Activated T-cell treated with anti-CD3 and anti-CD28 coated beads for 48 hours (primary cell): ENCODE results near the gene MRGPRF.

Experiments
- DNase-seq: peaks from one replicate; pipeline ENCODE4 v3.0.0-alpha.2; 2020; ENCODE audit warnings: low read depth

The MRGPRF gene

DNA sequence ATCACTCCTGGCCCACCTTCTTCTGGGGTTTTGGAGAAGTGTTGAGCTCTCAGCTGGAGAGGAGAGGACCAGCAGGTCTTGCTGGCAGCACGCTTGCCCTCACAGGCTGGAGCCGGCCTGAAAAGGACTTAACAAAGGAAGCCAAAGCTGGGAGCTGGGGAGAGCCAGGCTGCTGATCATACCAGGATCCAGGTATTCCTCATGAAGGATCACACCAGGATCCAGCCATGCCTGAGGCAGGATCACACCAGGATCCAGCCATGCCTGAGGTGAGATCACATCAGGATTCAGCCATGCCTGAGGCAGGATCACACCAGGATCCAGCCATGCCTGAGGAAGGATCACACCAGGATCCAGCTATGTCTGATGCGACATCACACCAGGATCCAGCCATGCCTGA, 49.3 kb downstream of the MRGPRF start:
- no peak for DNase-seq

DNA sequence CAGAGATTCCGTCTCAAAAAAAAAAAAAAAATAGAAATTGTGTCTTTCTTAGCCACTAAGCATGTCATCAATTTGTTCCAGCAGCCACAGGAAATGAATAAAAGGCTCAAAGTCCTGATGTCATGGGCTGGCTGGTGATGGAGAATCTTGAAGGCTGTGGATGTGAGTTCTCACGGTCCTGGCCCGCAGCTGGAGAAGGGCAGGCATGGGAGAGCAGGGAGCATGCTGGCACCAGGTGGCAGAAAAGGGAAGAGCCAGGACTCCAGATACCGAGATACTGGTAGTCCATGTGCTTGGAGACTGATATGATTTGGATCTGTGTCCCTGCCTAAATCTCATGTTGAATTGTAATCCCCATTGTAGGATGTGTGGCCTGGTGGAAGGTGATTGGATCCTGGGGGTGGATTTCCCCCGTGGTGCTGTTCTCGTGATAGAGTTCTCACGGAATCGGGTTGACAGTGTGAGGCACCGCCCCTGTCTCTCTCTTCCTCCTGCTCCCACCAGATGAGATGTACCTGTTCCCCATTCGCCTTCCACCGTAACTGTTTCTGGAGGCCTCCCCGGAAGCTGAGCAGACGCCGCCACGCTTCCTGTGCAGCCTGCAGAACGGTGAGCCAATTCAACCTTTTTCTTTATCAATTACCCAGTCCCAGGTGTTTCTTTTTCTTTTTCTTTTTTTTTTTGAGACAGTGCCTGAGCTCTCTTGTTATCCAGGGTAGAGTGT, 50.4 kb downstream of the MRGPRF start:
- no peak for DNase-seq

DNA sequence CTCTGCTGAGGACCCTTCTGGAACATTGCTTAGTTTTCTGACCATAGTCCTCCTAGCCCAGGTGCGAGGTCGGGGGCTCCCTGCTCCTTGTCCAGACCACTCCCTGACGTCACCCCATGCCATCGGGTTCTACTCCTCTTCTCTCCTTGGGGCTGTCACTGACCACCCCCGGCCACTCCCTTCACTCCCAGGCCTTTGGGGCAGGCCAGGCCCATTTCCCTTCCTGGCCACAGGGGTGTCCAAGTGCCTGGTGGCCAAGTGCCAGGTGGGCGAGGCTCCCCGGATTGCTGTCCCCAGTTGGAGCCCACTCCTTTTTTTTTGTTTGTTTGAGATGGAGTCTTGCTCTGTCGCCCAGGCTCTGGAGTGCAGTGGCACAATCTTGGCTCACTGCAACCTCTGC, 51.8 kb downstream of the MRGPRF start:
- no peak for DNase-seq

DNA sequence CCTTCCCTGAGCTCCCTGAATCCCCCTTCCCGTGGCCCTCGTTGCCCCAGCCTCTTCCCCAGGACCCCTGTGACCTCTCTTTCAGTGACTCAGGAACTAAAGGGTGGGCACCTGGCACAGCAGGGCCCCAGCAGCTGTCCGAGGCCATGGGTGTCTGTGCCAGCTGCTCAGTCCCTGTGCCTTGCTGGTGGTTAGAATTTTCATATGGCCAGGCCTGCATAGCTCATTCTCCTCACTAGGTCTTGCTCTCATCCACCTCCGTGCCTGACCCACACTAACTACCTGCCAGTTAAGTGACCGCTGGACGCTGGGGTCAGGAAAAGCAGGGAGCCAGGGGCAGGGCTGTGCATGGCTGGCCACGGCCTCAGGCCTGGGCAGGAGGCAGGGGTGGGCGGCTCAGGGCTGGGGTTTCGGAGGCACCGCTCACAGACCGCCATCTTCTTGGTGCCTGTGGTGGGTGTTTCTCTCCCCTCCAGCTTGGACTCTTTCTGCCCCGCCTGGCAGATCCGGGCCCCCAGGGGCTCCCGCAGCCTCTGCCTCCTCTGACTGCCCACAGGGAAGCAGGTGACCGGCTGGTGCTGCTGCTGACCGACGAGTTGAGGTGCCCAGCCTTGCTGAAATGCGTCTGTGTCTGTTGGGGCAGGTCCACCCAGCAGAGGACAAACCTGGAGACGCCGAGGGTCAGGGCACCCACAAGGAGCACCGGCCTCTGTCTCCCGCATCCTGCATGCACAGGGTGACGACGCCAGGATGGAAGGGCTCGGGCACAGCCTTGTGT, 52.6 kb downstream of the MRGPRF start:
- no peak for DNase-seq

- DNase-seq, result no peak
Measured at GRCh38 chr11:68959465-68960293, 53.4 kb downstream of the MRGPRF start.

DNA sequence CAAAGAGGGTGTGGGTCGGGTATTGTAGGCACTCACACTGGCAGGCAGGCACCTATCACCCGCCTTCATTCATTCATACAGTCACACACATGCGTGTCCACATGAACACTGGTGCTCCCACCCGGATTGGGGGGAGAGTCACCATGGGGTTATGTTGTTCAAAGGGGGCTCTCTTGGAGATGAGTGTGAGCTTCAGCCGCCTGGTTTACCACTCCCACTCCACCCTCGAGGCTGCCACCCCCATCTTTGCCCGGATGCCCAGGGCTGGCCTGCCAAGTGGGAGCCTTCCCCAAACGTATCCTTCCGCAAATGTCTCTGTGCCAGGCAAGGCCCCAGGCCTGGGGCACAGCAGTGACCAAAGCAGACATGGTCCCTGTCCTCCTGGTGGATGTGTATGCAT, 54.8 kb downstream of the MRGPRF start:
- DNase-seq, result no peak

- DNase-seq, result no peak
Measured at GRCh38 chr11:68956547-68957254, 56.3 kb downstream of the MRGPRF start.

- no peak for DNase-seq
Measured at GRCh38 chr11:68956142-68956541, 56.9 kb downstream of the MRGPRF start.

DNA sequence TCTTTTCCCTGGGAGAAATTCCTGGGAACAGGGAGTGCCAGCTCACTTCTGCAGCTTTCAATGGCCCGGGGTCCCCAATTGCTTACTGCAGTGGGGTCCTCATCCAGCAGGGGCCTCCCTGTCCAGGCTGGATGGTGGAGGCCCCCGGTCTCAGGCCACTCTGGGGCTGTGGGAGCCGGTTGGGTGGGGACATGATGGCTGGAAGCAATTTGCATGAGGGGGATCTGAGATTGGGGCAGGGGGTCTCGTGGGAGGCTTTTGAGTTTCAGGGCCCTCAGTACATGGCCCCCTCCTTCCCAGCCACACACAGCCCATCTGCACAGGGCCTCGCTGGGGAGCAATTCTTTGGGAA, 57.5 kb downstream of the MRGPRF start:
- DNase-seq, result no peak

DNA sequence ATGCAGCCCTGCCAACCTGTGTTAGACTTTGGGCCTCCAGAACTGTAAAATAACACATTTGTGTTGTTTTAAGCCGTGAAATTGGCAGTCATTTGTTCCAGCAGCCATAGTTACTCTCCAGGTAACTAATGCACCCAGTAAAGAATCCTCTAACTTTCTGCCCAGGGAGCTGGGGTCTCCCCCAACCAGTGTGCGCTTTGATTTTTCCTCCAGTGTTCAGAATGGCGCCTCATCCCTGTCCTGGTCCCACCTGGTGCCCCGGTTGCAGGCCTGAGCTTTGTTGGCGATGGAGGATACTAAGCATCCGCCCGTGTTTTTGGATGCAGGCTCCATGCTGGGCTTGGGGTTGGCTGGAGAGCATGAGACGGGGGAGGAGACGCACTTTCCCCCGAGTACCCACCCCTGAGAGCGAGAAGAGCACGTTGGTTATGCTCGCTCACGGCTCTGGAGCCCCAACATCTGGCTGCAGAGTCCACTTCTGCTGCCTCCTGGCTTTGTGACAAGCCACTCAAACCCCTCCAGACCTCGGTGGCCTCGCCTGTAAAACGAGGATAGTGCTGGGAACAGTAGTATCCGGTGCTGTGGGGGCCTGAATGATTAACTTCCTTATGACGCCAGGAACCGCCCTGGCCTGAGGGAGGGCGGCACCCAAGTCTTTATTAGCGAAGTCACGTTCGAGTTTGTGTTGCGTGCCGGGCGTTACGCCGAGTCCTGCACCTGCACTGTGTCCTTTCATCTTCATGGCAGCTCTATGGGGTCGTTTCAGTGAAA, 58.0 kb downstream of the MRGPRF start:
- no peak for DNase-seq
